ENCODE data around the gene PKP4.

DNA sequence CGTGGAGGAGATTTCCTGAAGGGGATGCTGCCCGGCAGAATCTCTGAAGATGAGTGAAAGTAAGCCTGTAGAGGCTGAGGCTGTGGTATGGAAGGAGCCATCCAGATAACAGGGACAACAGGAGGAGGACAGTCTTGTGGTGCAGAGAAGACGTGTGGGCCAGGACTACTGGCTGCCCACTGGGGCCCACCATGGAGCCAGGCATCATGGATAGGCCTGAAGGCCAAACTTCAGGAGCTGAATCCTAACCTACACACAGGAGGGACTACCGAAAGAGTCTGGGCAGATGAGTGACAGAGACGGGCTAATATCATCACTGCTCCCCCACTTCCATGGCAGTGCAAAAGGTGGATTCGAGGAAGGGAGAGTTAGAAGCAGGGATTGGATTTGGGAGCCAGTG lies 207.0 kb downstream of the PKP4 start:
- TF ChIP-seq, protein P1, sequence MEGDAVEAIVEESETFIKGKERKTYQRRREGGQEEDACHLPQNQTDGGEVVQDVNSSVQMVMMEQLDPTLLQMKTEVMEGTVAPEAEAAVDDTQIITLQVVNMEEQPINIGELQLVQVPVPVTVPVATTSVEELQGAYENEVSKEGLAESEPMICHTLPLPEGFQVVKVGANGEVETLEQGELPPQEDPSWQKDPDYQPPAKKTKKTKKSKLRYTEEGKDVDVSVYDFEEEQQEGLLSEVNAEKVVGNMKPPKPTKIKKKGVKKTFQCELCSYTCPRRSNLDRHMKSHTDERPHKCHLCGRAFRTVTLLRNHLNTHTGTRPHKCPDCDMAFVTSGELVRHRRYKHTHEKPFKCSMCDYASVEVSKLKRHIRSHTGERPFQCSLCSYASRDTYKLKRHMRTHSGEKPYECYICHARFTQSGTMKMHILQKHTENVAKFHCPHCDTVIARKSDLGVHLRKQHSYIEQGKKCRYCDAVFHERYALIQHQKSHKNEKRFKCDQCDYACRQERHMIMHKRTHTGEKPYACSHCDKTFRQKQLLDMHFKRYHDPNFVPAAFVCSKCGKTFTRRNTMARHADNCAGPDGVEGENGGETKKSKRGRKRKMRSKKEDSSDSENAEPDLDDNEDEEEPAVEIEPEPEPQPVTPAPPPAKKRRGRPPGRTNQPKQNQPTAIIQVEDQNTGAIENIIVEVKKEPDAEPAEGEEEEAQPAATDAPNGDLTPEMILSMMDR (conservative IDR thresholded peaks at IDR 0.05; ENCODE audit: low read depth, low read length): no peak
- TF ChIP-seq EZH2 (IDR thresholded peaks at IDR 0.05; ENCODE audit: borderline replicate concordance, low read depth, low read length, poor library complexity, severe bottlenecking): no peak

All from A673 (cell line).